ENCODE results near the gene NME9. TPM values are rescaled to one million over a fixed set of nuclear protein-coding genes. Genes with fewer than 3 reads are reported as not detected.

The NME9 gene
- polyA plus RNA-seq, 2 of the 4 experiments (the other 2 are of a cell fraction) = 0.05 TPM; not detected in 1

DNA sequence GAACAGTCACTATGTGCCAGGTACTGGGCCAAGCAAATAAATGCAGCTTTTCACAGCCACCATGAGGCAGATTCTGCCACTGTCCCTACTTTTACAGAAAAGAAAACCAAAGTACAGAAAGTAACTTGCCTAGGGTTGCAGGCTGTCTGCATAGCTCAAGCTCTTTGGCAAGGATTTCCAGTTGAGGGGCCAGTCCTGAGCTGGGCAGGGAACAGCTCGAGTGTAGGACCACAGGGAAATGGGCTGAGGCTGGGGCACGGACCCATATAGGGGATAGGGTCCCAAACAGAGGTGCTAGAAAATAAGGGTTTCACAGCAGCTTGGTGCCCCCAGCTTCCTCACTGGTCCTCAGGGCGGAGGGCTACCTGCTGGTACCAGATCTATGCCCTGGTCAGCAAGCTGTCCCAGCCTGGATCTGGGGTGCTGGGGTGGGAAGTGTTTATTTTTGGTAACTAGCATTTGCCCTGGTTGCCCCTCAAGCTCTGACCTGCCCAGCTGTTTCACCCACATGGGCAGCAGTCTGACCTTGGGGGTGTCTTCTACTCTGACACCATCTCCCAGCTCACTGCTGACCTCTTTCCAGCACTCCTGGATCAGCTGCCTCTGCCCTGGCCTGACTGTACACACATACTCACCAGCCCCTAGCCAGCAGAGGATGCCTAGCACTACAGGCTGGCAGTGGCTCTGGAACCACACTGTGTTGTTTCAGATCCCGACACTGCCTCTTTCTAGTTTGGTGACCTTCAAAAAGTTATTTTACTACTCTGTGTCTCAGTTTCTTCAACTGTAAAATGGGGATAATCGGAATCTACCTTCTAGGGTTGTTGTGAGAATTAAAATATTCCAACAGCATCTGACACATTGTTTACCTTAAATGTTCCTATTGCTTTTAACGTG is 35.0 kb upstream of the NME9 start:
- Histone ChIP-seq H3K4me3 (no peak overlapping the region), H3K4me1 (no peaks in the 10 kb centered on the region), H3K9me3 (no peaks in the 10 kb centered on the region), H3K27ac (no peak overlapping the region), H3K4me2 (no peak overlapping the region)
- no peak for ATAC-seq
- TF ChIP-seq, protein P1, sequence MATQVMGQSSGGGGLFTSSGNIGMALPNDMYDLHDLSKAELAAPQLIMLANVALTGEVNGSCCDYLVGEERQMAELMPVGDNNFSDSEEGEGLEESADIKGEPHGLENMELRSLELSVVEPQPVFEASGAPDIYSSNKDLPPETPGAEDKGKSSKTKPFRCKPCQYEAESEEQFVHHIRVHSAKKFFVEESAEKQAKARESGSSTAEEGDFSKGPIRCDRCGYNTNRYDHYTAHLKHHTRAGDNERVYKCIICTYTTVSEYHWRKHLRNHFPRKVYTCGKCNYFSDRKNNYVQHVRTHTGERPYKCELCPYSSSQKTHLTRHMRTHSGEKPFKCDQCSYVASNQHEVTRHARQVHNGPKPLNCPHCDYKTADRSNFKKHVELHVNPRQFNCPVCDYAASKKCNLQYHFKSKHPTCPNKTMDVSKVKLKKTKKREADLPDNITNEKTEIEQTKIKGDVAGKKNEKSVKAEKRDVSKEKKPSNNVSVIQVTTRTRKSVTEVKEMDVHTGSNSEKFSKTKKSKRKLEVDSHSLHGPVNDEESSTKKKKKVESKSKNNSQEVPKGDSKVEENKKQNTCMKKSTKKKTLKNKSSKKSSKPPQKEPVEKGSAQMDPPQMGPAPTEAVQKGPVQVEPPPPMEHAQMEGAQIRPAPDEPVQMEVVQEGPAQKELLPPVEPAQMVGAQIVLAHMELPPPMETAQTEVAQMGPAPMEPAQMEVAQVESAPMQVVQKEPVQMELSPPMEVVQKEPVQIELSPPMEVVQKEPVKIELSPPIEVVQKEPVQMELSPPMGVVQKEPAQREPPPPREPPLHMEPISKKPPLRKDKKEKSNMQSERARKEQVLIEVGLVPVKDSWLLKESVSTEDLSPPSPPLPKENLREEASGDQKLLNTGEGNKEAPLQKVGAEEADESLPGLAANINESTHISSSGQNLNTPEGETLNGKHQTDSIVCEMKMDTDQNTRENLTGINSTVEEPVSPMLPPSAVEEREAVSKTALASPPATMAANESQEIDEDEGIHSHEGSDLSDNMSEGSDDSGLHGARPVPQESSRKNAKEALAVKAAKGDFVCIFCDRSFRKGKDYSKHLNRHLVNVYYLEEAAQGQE (IDR thresholded peaks at IDR 0.05) = no peak
- TF ChIP-seq TFCP2L1 (CRISPR knock-in tag; IDR thresholded peaks at IDR 0.05) = no peak
- TF ChIP-seq, protein P2, sequence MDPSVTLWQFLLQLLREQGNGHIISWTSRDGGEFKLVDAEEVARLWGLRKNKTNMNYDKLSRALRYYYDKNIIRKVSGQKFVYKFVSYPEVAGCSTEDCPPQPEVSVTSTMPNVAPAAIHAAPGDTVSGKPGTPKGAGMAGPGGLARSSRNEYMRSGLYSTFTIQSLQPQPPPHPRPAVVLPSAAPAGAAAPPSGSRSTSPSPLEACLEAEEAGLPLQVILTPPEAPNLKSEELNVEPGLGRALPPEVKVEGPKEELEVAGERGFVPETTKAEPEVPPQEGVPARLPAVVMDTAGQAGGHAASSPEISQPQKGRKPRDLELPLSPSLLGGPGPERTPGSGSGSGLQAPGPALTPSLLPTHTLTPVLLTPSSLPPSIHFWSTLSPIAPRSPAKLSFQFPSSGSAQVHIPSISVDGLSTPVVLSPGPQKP (IDR thresholded peaks at IDR 0.05; ENCODE audit: low read depth, low read length) = no peak
- no peak for TF ChIP-seq BHLHE40 (IDR thresholded peaks at IDR 0.05; ENCODE audit: low read depth, low read length)
- TF ChIP-seq ZFP36 (IDR thresholded peaks at IDR 0.05; ENCODE audit: borderline replicate concordance, partially characterized antibody) = no peak
- no peak for TF ChIP-seq POLR2AphosphoS2 (conservative IDR thresholded peaks at IDR 0.05; ENCODE audit: low read length)
- no peak for TF ChIP-seq GATA3 (IDR thresholded peaks at IDR 0.05; ENCODE audit: borderline replicate concordance)
- no peak for TF ChIP-seq HOXA7 (CRISPR knock-in tag; IDR thresholded peaks at IDR 0.05)
- no peak for TF ChIP-seq HOXB13 (CRISPR knock-in tag; IDR thresholded peaks at IDR 0.05; ENCODE audit: low read depth)
- TF ChIP-seq, protein P3, sequence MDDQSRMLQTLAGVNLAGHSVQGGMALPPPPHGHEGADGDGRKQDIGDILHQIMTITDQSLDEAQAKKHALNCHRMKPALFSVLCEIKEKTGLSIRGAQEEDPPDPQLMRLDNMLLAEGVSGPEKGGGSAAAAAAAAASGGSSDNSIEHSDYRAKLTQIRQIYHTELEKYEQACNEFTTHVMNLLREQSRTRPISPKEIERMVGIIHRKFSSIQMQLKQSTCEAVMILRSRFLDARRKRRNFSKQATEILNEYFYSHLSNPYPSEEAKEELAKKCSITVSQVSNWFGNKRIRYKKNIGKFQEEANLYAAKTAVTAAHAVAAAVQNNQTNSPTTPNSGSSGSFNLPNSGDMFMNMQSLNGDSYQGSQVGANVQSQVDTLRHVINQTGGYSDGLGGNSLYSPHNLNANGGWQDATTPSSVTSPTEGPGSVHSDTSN (IDR thresholded peaks at IDR 0.05) = no peak
- TF ChIP-seq, protein P4, sequence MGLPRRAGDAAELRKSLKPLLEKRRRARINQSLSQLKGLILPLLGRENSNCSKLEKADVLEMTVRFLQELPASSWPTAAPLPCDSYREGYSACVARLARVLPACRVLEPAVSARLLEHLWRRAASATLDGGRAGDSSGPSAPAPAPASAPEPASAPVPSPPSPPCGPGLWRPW (IDR thresholded peaks at IDR 0.05) = no peak
- TF ChIP-seq PHF8 (IDR thresholded peaks at IDR 0.05; ENCODE audit: borderline replicate concordance, low read depth) = no peak
- ChIA-PET CTCF (interaction anchor here (0.9 kb wide), 1 partner anchor 17 kb away, joined by 3 read pairs; no protein-coding TSS in a partner anchor), POLR2A (interaction anchor here (1.0 kb wide), 1 partner anchor 9 kb away, joined by 3 read pairs; no protein-coding TSS in a partner anchor)
- WGBS (ENCODE audit: missing lambda C conversion rate) = 58% methylated on average over 5 of the region's 6 CpGs
- no peak for DNase-seq (ENCODE audit: low read depth in 1 of 2, low spot score in 1 of 2)
- FAIRE-seq = no peak

DNA sequence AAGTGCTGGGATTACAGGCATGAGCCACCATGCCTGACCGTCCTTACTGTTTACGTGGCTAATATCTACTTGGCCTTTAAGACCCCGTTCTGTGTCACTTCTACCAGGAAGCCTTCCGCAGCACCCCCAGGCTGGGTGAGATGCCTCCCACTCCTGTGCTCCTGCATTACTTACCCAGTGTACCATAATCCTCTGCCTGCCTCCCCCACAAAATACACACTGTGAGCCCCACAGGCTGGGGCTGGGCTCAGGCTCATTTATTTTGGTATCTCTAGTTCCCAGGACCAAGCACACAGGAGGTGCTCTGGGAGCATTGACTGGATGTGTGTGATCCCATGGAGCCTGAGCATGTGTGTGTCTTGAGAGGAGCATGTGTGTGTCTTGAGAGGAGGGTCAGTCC is 33.7 kb upstream of the NME9 start:
- H3K27ac ChIP-seq = no peak overlapping the region
- H3K9me3 ChIP-seq = no peaks in the 10 kb centered on the region
- no peaks in the 10 kb centered on the region for H3K4me1 ChIP-seq
- no peak overlapping the region for H3K4me3 ChIP-seq
- no peak overlapping the region for H3K4me2 ChIP-seq
- FAIRE-seq (no peak), DNase-seq (ENCODE audit: low read depth in 1 of 2, low spot score in 1 of 2) (no peak), ATAC-seq (no peak)
- ChIA-PET CTCF (interaction anchor here (1.5 kb wide), 1 partner anchor 8 kb away, joined by 3 read pairs; no protein-coding TSS in a partner anchor), POLR2A (interaction anchor here (0.6 kb wide), 1 partner anchor 12 kb away, joined by 4 read pairs; no protein-coding TSS in a partner anchor)
- WGBS (ENCODE audit: missing lambda C conversion rate) = 86% methylated on average over 4 of the region's 4 CpGs
- TF ChIP-seq, protein P4 (IDR thresholded peaks at IDR 0.05) = no peak
- TF ChIP-seq RCOR1 (IDR thresholded peaks at IDR 0.05; ENCODE audit: low read depth, low read length) = no peak
- TF ChIP-seq CHD4 (IDR thresholded peaks at IDR 0.05; ENCODE audit: borderline replicate concordance) = no peak
- TF ChIP-seq KDM1A (IDR thresholded peaks at IDR 0.05; ENCODE audit: low read depth) = no peak
- no peak for TF ChIP-seq ZFP36 (IDR thresholded peaks at IDR 0.05; ENCODE audit: borderline replicate concordance, partially characterized antibody)
- no peak for TF ChIP-seq NR3C1 (IDR thresholded peaks at IDR 0.05)
- TF ChIP-seq, protein P1 (IDR thresholded peaks at IDR 0.05) = no peak
- no peak for TF ChIP-seq TFCP2L1 (CRISPR knock-in tag; IDR thresholded peaks at IDR 0.05)

All from A549 (cell line).